ENCODE results near the gene GALNT1. TPM values are rescaled to one million over a fixed set of nuclear protein-coding genes. Genes with fewer than 3 reads are reported as not detected.

GALNT1 gene
- total RNA-seq, 1 experiment from 2014 or later, result 25.6 TPM

DNA sequence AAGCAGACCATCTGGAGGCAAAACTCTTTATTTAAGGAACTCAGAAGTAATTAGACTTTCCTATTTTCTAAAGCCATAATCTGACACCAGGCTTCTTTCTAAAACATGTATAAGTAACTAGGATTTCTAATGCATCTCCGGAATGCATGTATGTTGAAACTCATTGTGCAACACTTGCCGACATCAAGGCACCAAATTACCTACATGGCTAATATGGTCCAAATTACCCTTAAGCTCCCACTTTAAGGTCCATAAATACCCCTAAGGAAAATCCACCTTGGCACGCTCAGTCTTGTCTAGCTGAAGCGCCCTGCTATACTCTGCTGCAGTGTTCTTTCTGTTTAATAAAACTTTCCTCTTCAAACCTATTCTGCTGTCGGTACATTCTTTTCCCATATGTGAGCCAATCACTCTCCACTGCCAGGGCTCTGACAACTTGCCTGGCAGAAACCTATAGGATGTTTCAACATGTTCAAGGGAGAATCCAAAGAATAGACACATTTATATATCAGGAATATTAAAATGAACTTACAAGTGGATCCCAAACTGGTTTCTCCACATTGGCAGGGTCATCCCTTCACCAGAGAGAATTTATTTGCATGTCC lies 171.9 kb downstream of the GALNT1 start:
- H3K27me3 ChIP-seq (replicated peaks; ENCODE audit: insufficient read depth, low read depth, low read length, poor library complexity), result peaks cover 28% of the 10 kb centered on the region
- no peak overlapping the region for H3K4me3 ChIP-seq (ENCODE audit: low read depth, low read length, poor library complexity, severe bottlenecking)
- H3K27ac ChIP-seq (ENCODE audit: low read depth, low read length, poor library complexity, severe bottlenecking), result no peak overlapping the region
- CTCF ChIA-PET, result no interaction called here
- H3K36me3 ChIP-seq (ENCODE audit: insufficient read depth, low read length, poor library complexity, severe bottlenecking), result no peaks in the 10 kb centered on the region
- no TSS peak for BruUV-seq (replicated peaks)
- DNase-seq (ENCODE audit: low spot score), result no peak
- H3K4me1 ChIP-seq (ENCODE audit: insufficient read depth, low read length, poor library complexity, severe bottlenecking), result no peaks in the 10 kb centered on the region
- intact Hi-C loops (cut with micrococcal nuclease; ENCODE audit: unreplicated experiment), result no loop called here
- POLR2A ChIA-PET (ENCODE audit: low non-redundant PET), result no interaction called here
- no peaks in the 10 kb centered on the region for H3K9me3 ChIP-seq (ENCODE audit: low read depth, low read length, poor library complexity, severe bottlenecking)
- no peak for TF ChIP-seq EZH2 (IDR thresholded peaks at IDR 0.05; ENCODE audit: borderline replicate concordance, low read depth, low read length, poor library complexity, severe bottlenecking)
- TF ChIP-seq, protein P1, sequence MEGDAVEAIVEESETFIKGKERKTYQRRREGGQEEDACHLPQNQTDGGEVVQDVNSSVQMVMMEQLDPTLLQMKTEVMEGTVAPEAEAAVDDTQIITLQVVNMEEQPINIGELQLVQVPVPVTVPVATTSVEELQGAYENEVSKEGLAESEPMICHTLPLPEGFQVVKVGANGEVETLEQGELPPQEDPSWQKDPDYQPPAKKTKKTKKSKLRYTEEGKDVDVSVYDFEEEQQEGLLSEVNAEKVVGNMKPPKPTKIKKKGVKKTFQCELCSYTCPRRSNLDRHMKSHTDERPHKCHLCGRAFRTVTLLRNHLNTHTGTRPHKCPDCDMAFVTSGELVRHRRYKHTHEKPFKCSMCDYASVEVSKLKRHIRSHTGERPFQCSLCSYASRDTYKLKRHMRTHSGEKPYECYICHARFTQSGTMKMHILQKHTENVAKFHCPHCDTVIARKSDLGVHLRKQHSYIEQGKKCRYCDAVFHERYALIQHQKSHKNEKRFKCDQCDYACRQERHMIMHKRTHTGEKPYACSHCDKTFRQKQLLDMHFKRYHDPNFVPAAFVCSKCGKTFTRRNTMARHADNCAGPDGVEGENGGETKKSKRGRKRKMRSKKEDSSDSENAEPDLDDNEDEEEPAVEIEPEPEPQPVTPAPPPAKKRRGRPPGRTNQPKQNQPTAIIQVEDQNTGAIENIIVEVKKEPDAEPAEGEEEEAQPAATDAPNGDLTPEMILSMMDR (conservative IDR thresholded peaks at IDR 0.05; ENCODE audit: low read depth, low read length), result no peak

DNA sequence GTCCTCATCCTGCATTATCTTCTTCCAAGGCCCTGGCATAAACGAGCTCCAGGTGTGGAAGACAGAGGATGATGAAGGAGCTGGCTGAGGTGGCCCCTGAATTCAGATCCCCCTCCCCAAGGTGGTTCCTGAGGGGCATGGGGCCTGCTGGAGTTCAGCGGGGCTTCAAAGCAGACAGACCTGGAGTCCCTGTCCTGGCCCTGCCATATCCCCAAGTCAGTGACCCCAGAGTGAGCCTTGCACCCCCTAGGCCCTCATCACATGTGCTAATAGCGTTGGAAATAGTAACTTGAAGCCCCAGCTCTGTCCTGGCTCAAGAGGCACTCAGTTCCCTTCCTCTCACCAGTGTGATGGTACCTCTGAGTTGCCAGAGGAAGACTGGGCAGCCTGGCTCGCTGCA lies 172.9 kb downstream of the GALNT1 start:
- Histone ChIP-seq H3K36me3 (ENCODE audit: insufficient read depth, low read length, poor library complexity, severe bottlenecking) (no peaks in the 10 kb centered on the region), H3K4me3 (ENCODE audit: low read depth, low read length, poor library complexity, severe bottlenecking) (no peak overlapping the region), H3K9me3 (ENCODE audit: low read depth, low read length, poor library complexity, severe bottlenecking) (no peaks in the 10 kb centered on the region), H3K27me3 (replicated peaks; ENCODE audit: insufficient read depth, low read depth, low read length, poor library complexity) (peaks cover 28% of the 10 kb centered on the region), H3K4me1 (ENCODE audit: insufficient read depth, low read length, poor library complexity, severe bottlenecking) (no peaks in the 10 kb centered on the region), H3K27ac (ENCODE audit: low read depth, low read length, poor library complexity, severe bottlenecking) (no peak overlapping the region)
- no peak for TF ChIP-seq EZH2 (IDR thresholded peaks at IDR 0.05; ENCODE audit: borderline replicate concordance, low read depth, low read length, poor library complexity, severe bottlenecking)
- TF ChIP-seq, protein P1 (conservative IDR thresholded peaks at IDR 0.05; ENCODE audit: low read depth, low read length), result no peak
- ChIA-PET POLR2A (ENCODE audit: low non-redundant PET) (no interaction called here), CTCF (no interaction called here)
- no peak for DNase-seq (ENCODE audit: low spot score)
- intact Hi-C loops (cut with micrococcal nuclease; ENCODE audit: unreplicated experiment), result no loop called here
- no TSS peak for BruUV-seq (replicated peaks)

DNA sequence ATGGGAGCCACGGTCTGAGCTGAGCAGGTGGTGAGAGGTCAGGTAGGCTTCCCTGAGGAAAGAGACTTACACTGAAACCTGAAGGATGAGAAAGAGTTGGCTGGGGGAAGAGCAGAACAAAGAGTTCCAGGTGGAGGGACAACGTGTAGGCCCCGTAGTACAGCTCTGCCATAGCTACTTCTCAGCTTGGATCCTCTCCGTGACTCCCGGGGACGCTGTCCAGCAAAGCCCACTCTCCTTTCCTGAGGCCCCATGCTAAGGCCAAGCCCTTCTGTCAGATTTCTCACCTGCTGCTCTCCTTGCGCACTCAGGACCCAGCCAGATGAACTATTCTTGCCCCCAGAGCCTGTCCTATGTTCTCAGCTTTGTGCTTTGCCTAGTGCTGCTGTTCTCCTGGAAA lies 173.8 kb downstream of the GALNT1 start:
- Histone ChIP-seq H3K36me3 (ENCODE audit: insufficient read depth, low read length, poor library complexity, severe bottlenecking) (no peaks in the 10 kb centered on the region), H3K27ac (ENCODE audit: low read depth, low read length, poor library complexity, severe bottlenecking) (no peak overlapping the region), H3K9me3 (ENCODE audit: low read depth, low read length, poor library complexity, severe bottlenecking) (no peaks in the 10 kb centered on the region), H3K4me1 (ENCODE audit: insufficient read depth, low read length, poor library complexity, severe bottlenecking) (no peaks in the 10 kb centered on the region), H3K27me3 (replicated peaks; ENCODE audit: insufficient read depth, low read depth, low read length, poor library complexity) (peaks cover 24% of the 10 kb centered on the region), H3K4me3 (ENCODE audit: low read depth, low read length, poor library complexity, severe bottlenecking) (no peak overlapping the region)
- POLR2A ChIA-PET (ENCODE audit: low non-redundant PET), result no interaction called here
- no TSS peak for BruUV-seq (replicated peaks)
- TF ChIP-seq EZH2 (IDR thresholded peaks at IDR 0.05; ENCODE audit: borderline replicate concordance, low read depth, low read length, poor library complexity, severe bottlenecking), result no peak
- TF ChIP-seq, protein P1 (conservative IDR thresholded peaks at IDR 0.05; ENCODE audit: low read depth, low read length), result no peak
- DNase-seq (ENCODE audit: low spot score), result no peak
- CTCF ChIA-PET, result interaction anchor here (1.5 kb wide), 1 partner anchor 529 kb away, joined by 12 read pairs; no protein-coding TSS in a partner anchor
- intact Hi-C loops (cut with micrococcal nuclease; ENCODE audit: unreplicated experiment), result loop anchor here (5.0 kb wide), 3 partner anchors 348 to 1002 kb away; no protein-coding TSS in a partner anchor
